CD4-positive, alpha-beta T cell treated with Interleukin-17A for 1 hour (primary cell): ENCODE data around the gene ENG.

ENCODE experiments used
- DNase-seq: peaks from one replicate; pipeline ENCODE4 v3.0.0-alpha.2; 2020

The ENG gene

GRCh38 chr9:127772603-127773002 is 81.9 kb downstream of the ENG start:
- no peak for DNase-seq

- DNase-seq = no peak
Measured at GRCh38 chr9:127771570-127772189, 82.8 kb downstream of the ENG start.

DNA sequence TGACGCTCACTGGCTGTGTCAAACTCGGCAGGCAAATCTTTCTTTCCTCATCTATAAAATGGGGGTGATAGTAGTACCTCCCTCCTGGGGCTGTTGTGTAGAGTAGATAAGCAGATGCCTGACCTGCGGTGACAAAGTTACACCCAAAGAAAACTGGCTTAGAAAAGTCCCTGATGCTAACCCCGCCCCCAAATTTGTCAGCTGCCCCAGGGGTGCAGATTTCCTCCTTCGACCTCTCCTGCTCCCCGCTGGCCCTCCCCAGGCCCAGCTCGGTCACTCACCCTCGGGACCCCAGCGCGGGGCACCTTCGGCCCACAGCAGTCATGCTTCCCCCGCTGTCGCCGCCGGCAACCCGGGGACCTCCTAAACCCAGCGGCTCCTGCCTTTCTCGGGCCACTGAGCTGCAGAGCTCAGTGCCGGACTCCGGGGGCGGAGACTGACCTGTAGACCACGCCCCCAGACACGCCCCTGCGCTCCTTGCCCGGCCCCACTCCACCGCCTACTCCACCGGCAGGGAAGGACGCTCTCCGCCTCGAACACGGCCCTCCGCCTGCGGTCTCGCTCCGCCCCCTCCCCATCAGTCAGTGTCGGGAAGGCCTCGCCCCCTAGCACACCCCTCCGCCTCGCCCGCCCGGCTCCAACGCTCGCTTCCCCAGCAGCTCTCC is 83.4 kb downstream of the ENG start:
- peak; percentile 97 for DNase-seq

- DNase-seq = no peak
Measured at GRCh38 chr9:127770583-127770904, 83.9 kb downstream of the ENG start.

DNA sequence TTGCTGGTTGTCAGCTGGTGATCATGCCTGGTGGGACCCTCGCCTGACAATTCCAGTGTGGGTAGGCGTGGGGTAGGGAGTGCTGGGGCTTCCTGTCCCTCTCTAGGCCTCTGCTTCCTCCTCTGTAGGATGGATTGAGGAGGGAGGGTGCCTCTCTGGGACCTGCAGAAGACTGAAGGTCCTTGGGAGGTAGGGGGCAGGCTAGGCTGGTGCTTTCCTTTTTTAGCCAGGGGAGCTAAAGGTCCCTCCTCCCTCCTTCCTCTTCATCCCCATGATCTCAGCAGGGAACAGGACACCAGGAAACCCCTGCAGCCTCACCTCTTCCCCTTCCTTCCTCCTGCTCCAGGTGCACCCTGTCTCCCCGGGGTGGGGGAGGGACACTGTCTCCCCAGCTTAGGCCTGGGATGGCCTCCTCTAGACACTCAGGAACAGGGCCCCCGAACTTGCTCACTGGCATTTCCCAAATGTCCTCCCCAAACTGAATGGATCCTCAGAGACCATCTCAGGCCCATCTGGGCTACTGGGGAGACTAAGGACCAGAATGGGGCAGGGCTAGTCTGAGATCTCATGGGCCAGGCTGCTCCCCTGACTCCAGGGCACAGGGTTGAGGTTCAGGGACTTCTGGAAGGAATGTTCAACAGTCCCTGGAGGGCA is 84.4 kb downstream of the ENG start:
- peak; percentile 27 for DNase-seq

DNA sequence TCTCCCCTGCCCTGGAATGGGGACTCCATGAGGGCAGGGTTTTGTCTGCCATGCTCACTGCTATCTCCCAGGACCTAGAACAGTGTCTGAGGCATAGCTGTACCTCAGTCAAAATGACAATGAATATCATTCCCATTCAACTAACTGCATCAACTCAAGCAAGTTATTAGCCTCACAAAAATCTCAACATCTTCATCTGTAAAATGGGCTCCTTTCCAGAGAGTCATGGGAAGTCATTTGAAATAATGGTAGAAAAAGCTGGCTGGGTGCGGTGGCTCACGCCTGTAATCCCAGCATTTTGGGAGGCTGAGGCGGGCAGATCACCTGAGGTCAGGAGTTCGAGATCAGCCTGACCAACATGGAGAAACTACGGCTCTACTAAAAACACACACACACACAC is 85.4 kb downstream of the ENG start:
- no peak for DNase-seq

DNA sequence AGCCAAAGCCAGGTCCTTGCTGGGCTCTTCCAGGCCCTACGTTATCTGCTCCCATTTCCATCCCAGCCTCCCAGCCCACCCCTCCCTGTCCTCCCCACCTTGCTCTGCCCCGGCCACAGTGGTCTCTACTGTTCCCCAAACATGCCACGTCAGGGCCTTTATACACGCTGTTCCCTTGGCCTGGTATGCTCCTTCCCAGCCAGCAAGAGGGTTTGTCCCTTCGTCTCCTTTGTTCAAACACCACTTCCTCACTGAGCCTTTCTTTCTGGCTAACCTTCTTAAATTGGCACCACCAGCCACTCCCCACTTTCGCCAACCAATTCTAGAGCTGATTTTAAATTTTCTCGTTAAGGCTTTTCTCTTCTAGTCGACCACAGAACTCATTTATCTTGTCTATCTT is 85.8 kb downstream of the ENG start:
- DNase-seq = no peak

DNA sequence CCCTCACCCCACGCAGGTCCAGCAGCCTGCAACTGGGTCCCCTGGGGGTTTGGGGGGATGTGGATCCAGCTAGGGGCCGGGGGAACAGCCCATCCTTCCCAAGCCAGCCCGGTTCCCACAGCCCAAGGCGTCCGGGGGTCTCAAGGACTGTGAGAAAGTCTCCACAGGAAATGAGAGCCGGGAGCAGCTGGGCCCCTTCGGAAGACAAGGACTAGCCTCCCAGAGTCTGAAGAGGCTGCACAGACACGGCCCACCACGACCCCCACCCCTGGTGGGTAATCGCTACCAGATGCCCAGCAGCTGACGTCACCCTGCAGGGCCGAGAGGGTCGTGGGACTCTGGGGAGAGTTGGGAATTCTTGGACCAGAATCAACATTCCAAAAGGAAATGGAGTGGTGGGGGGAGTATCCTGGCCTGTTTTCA is 86.5 kb downstream of the ENG start:
- no peak for DNase-seq

GRCh38 chr9:127767410-127767809 is 87.0 kb downstream of the ENG start:
- peak; percentile 38 for DNase-seq

DNA sequence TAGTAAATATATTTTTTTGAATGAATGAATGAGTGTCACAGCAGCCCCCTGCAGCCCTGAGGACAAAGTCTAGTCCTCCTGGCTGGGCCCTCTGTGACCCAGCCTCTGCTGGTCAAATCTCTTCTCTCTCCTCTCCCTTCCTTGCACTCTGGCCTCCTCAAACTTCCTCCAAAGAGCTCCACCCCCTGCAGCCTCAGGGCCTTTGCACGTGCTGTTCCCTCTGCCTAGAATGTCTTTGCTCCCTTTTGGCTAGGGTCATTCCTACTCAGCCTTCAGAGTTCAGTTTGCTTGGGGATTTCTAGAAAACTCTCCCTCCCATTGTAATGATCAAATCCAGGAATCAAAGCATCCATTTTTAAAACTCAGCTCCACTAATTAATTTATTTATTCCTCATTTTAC is 89.0 kb downstream of the ENG start:
- no peak for DNase-seq
